Cardiac ventricle fibroblast (primary cell): Measurements from ENCODE around the gene ZNF33B. TPM values are rescaled to one million over a fixed set of nuclear protein-coding genes. Genes with fewer than 3 reads are reported as not detected.

Experiments
- total RNA-seq: library from RNA; depleted of rRNA; stranded (reverse); fragments of >200 nt; gene quantifications from 2 replicates; pipeline ENCODE4 v1.2.3, GENCODE V29; 2015

Gene ZNF33B
- total RNA-seq, result 4.2 and 13.2 TPM in 2 replicates

GRCh38 chr10:42638055-42638820 is at the start of gene ZNF33B:
TSS of gene ZNF33B (minus strand) at chr10:42638570. CDS start at chr10:42636928, 1,642 bp downstream.

Other genes with a start within 250 kb of the ZNF33B start
- gene BMS1, start 144.2 kb upstream of the ZNF33B start, total RNA-seq, result 9.1 and 10.1 TPM in 2 replicates